Suprapubic skin (tissue), 4 donors: Measurements from ENCODE around the gene SKI.

ENCODE experiments used
- POLR2A ChIP-seq, 2 donors: fragments of 450-650 bp; IDR thresholded peaks; one replicate each; pipeline ENCODE4 v1.6.1; 2017; ENCODE audit warnings: antibody characterized with exemption in 2 of 2, mild to moderate bottlenecking in 2 of 2, moderate library complexity in 2 of 2
- POLR2AphosphoS5 ChIP-seq, 3 donors: sonication (generic); formaldehyde crosslinking; IDR thresholded peaks; one replicate each; pipeline ENCODE4 v1.6.1; 2017; ENCODE audit warnings: antibody characterized with exemption in 3 of 3
- TF ChIP-seq, protein P1 (sequence below), 2 donors: fragments of 200-600 bp in 1 of 2; fragments of 450-650 bp in 1 of 2; sonication (generic) in 1 of 2; IDR thresholded peaks; one replicate each; pipeline ENCODE4 v1.5.1; 2016 to 2019; ENCODE audit warnings: antibody characterized with exemption in 2 of 2, mild to moderate bottlenecking in 1 of 2, moderate library complexity in 1 of 2

GRCh38 chr1:2354511-2355372 is 126.6 kb downstream of the SKI start:
- no peak for TF ChIP-seq POLR2A (IDR thresholded peaks at IDR 0.05)
- TF ChIP-seq, protein P1, sequence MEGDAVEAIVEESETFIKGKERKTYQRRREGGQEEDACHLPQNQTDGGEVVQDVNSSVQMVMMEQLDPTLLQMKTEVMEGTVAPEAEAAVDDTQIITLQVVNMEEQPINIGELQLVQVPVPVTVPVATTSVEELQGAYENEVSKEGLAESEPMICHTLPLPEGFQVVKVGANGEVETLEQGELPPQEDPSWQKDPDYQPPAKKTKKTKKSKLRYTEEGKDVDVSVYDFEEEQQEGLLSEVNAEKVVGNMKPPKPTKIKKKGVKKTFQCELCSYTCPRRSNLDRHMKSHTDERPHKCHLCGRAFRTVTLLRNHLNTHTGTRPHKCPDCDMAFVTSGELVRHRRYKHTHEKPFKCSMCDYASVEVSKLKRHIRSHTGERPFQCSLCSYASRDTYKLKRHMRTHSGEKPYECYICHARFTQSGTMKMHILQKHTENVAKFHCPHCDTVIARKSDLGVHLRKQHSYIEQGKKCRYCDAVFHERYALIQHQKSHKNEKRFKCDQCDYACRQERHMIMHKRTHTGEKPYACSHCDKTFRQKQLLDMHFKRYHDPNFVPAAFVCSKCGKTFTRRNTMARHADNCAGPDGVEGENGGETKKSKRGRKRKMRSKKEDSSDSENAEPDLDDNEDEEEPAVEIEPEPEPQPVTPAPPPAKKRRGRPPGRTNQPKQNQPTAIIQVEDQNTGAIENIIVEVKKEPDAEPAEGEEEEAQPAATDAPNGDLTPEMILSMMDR (IDR thresholded peaks at IDR 0.05): no peak
- TF ChIP-seq POLR2AphosphoS5 (IDR thresholded peaks at IDR 0.05): no peak
